OCI-LY1 (cell line): ENCODE data around the gene TMEM184A.

ENCODE experiments used
- EZH2 ChIP-seq: fragments of 200-600 bp; sonication (generic), shearing (Covaris generic); IDR thresholded peaks from 2 replicates; pipeline ENCODE4 v1.8.0; 2017; ENCODE audit warnings: borderline replicate concordance, mixed run types, mild to moderate bottlenecking, antibody characterized with exemption, low read length, moderate library complexity, mixed read lengths
- TF ChIP-seq, protein P1 (sequence below): fragments of 200-600 bp; sonication (generic), shearing (Covaris generic); IDR thresholded peaks from 2 replicates; pipeline ENCODE4 v1.5.1; 2017; ENCODE audit warnings: mild to moderate bottlenecking, antibody characterized with exemption, low read length, moderate library complexity, mixed read lengths

DNA sequence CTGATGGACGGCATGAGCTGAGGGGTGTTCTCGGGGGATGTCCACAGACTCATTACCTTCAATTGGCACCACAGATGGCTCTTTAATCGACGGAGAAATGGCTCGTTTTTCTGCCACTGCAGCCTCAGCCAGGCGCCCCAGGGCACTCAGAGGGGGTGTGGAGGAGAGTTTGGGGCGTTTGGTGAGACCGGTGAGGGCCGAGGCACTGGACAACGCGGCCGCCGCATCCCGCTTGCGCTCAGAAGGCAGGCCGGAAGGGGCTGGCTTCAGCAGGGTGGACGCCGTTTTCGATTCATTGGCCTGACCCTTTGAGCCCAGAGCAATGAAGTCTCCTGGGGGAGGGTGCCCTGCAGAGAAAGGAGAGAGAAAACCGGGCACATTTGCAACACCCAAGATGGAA lies 53.2 kb downstream of the TMEM184A start:
- TF ChIP-seq, protein P1, sequence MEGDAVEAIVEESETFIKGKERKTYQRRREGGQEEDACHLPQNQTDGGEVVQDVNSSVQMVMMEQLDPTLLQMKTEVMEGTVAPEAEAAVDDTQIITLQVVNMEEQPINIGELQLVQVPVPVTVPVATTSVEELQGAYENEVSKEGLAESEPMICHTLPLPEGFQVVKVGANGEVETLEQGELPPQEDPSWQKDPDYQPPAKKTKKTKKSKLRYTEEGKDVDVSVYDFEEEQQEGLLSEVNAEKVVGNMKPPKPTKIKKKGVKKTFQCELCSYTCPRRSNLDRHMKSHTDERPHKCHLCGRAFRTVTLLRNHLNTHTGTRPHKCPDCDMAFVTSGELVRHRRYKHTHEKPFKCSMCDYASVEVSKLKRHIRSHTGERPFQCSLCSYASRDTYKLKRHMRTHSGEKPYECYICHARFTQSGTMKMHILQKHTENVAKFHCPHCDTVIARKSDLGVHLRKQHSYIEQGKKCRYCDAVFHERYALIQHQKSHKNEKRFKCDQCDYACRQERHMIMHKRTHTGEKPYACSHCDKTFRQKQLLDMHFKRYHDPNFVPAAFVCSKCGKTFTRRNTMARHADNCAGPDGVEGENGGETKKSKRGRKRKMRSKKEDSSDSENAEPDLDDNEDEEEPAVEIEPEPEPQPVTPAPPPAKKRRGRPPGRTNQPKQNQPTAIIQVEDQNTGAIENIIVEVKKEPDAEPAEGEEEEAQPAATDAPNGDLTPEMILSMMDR = no peak
- no peak for TF ChIP-seq EZH2
